ENCODE results near the gene VDR.

VDR gene

DNA sequence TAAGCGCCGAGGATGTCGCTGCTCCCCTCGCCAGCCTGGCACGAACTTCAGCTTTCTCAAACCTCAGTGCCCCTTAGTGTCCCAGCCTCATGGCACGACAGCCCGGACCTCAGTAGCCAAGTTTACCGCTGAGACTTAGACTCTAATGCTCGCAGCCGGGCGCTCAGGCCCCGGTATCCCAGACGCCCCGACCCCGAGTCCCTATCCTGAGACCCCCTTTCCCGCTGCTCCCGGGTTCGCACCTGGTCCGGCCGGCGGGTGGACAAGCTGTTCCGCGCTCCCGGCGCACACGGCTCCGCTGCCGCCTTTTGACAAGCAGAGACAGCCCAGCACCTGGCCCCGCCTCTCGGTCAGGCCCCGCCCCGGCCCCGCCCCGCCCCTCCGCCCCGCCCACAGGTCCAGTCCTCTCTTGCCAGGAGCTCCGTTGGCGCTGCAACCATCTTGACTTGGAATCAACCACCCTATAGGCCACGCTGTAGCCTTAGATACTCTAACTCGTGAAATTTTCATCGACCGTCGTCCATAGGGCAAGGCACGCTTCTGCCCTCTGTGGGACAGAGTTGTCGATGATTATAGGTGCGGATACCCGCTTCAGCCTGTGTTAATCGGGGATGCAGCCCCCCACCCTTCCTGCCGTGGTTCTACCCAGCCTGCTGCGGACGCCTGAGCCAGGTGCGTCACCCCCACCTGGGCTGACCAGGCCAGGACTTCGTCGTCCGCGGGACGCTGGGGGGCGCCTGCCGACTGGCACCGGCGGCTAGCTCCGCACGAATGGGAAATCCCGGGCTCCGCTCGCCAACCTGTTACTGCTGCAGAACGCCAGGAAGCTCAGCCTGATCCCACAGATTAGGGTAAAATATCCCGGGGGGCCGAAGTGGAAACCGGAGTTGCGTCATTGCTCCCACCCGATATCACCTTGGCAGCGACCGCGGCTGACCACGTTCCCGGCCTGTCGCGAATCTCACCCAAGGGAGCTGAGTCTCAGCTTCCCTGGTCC lies at the start of gene VDR:
Gene VDR (minus strand): TSS at position 282 of the 997 bp plus-strand sequence. CDS start 25,881 bp downstream, outside the sequence.
- peak; percentile 81 for DNase-seq

DNA sequence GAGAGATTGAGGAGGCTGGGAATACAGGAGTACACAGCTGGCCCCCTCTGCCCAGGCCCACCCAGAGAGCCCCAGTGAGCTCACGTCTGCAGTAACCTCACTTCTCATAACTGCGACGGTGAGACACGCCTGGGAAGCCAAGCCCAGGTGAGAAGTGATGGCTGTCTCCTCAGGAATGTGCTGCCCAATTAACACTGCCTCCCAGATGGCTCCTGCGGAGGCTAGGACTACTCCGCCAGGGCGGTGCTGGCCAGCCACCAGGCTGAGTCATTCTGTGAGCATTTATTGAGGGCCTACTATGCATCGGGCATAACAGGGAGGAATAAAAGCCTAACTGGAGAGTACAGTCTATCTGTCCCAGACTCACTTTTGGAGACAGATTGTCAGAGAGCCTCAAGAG lies 49.3 kb upstream of the VDR start:
- no peak for DNase-seq

DNA sequence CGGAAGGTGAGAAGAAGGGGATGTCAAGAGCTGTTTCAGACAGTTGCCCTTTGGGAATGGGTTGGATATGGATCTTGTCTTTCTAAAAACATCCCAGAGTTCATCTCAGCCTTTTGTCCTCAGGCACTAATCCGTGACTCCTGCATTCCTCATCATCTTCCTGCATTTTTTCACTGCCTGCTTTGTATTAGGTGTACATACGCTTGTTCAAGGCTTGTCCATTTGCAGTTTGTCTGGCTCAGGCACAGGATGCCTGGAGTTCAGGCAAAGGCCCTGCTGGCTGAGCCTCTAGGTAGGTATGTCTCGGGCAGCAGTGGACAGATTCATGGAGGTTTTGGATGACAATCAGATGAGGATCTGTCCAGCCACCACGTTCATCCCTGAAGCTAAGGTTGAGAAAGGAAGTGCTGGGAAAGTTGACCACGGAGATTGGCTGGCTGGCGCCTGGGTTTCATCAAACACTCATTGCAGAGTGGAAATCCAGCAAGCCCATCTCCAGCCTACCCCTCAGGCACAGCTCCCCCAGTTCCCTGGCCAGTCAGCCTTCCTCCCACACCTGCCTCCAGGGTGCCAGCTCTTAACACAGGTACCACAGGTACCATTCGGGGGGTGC lies 46.2 kb upstream of the VDR start:
- no peak for DNase-seq

DNA sequence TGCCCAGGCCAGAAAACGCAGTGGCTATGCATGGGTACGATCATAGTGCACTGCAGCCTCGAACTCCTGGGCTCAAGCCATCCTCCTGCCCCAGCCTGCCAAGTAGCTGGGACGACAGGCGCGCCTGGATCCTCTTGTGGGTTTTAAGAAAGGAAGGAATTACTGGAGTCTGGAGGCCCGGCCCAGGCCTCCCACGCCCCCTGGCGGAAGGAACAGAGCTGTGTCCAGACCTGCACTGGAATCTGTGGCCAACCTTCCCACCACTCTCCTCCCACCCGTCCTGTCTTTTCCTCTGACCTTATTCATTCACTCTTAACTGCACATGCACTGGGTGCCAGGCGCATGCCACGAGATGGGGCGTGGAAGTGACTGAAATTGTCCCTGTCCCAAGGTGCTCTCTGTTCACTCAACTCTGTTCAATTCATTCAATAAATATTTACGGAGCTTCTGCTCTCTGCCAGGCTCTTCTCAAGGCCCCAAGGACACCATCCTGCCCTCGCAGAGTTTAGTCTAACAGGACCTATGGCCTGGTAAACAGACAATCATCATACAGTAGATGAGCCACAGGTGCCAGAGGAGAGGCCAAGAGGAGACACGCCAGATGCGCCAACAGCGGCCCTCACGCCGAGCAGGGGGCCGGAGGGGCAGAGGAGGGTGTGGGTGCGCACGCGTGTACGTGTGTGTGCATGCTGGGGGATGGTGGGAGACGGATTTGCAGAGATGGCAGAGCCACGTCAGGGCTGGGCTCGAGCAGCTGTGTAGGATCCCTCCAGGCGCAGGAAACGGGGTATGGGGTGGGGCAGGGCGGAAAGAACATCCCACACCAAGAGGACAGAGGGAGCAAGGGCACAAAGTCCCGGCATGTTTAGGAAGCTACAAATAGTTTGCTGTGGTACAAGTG lies 44.9 kb upstream of the VDR start:
- peak; percentile 31 to 42 for DNase-seq

DNA sequence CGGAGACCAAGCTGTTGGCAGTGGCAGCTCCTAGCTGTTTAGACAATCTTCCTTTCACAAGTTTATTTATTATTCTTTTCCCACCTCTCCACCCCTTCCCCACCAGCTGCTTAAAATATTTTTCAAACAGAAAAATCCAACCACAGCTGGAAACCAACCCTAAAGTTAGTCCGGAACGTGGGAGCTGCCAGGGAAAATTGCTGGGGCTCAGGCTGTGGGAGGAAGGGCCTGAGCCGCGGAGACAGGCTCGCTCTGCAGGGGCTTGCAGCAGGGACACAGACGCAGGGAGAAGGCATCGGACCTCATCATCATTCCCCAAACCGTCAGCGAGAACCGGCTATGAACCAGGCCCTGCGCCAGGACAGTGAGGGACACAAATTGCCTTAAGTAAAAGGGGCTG lies 42.5 kb upstream of the VDR start:
- DNase-seq, result no peak

DNA sequence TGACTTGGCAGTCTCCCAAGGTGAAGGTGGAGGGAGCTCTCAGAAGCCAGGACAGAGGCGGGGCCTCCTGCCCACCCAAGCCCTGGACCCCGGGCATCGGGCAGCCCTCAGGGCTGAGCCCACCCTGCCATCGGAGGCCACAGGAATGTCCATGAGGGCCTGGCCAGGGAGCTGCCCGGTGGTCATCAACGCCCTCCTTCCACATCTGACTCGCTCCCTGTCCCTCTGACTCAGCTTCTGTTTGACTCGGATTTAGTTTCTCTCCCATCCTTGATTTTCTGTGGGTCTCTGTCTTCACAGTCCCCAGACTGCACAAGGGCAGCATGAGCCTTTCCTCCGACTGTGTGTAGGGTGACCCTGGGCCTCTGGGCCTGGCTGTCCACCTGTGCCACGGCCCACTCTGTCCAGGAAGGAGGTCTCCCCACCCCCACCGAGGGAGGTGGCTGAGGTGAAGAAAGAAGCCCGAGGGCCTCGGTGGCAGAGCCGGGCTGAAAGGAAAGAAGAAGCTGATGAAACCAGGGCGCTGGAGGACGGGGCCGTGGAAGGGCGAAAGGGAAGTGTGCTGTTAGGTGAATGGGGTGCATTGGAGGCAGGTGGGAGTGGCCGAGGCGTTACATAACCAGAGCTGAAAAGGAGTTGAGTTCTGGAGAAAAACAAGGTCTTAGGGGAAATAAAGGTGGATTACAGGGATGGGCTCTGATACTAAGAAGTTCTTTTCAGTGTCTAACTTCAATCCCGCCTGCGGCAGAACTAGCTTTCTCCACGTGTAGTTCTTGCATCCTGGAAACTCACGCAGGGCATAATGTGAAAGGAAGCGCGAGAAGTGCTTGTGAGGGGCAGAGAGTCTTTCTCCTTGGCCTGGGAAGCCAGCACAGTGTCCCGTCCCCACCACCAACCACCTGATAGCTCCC lies 41.9 kb upstream of the VDR start:
- no peak for DNase-seq

- no peak for DNase-seq
Measured at GRCh38 chr12:47945341-47945728, 40.5 kb upstream of the VDR start.

- no peak for DNase-seq
Measured at GRCh38 chr12:47944685-47945340, 40.0 kb upstream of the VDR start.

DNA sequence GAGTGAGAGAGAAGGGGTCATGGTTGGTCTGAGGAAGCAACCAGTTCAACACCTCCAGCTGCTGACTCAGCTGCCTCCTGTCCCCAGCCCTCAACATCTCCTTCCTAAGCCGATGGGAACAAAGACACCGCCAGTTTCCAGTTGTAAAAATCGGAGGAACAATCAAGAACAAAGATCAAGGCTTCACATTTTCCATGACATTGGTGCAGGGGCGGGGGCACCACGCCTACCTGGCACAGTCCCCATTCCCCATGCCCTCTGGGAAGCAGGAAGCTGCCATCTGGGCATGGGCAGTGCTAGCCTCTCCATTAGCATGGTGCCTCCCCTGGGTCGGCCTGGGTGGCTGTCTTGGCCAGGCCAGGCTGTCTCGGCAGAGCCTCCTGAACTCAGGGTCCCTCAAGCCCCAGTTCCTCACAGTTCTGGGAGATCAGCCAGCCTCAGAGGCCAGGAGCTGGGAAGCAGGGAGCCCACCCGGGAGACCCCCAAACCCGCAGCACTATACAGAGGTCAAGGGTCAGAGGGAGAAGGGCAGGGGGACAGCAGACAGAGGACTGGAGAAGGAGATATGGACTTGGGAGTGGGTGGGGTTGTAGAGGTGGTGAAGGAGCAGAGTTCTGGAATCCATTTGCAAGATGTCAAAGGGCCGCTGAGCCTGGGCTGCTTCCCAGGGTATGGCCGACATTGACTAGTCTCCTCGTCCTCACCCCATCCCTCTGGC lies 39.0 kb upstream of the VDR start:
- no peak for DNase-seq

DNA sequence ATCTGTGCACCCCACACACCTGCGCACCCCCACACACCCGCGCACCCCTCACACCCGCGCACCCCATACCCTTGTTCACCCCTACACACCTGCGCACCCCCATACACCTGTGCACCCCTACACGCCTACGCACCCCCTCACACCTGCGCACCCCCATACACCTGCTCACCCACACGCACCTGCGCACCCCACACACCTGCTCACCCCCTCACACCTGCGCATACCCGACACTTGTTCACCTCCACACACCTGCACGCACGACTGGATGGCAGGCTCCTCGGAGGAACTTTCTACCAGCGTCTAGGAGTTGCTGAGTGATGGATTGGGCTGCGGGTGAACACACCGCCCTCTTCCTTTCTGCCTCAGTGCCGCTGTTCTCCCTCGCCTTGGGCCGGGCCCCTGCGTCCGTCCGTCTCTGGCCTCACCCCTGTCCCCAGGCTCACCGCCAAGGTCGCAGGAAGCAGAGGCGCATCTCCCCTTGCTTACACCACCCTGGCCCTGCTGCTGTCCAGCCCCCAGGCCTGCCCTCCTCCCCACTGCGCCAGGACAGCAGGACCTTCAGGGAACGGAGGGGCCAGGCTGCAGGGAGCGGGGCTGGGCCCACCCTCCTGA lies 37.9 kb upstream of the VDR start:
- no peak for DNase-seq

GRCh38 chr12:47941871-47942613 lies 37.2 kb upstream of the VDR start:
- DNase-seq, result peak; percentile 41 to 50

DNA sequence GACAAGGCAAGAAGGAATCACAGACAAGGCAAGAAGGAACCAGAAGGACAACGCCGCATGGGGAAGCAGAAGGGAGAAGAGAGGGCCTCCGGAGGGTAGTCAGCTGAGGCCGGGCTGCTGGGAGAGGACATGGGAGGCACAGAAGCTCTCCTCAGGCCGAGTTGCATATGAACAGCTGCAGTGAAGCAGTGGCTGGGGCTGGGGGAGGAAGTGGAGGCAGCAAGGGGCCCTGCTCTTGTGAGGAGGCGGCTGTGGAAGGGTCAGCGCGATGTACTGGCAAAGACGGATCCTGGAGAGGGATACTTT lies 36.6 kb upstream of the VDR start:
- no peak for DNase-seq

GRCh38 chr12:47940773-47941474 lies 36.1 kb upstream of the VDR start:
- no peak for DNase-seq

DNA sequence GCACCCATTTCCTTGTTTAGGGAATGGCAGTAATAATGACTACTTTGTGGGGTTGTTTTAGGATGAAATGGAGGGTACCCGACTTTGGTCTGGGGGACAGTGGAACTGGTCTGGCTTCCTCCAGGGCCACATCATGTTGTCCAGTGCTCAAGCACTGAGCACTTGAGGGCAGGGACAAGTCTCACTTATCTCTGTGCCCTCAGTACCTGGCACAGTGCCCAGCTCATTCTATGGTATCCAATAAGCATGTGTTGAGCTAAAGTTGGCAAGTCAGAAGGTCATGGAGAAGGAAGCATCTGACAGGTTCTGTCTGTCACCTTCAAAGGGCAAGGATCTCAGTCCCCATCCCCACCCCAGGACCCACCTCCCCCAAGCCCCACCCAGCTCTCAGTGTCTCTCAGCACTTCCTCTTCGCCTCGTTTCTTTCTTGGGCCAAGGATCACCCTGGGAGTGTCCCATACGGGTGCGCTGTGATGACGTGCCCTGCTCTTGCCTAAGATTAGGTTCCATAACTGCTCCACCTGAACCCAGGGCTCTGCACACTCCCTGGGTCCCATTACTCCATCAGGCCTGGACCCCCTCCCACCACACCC lies 34.3 kb upstream of the VDR start:
- no peak for DNase-seq

DNA sequence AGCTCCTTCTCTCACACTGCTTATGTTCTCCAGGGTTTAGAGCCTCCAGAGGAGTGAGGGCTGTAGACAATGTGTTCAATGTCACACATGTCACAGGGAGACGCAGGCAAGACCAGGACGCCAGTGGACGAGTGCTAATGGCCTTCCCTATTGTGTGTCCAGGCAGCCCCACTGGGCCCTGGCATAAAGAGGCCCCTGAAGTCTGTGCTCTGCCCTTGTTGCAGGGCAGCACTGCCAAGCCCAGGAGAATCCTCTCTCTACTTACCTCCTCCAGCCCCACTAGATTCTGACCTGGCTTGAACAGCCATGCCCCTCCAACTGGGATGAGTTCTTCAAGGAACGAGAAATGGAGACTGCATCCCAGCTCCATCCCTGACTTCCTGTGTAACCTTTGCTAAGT lies 33.8 kb upstream of the VDR start:
- no peak for DNase-seq

GRCh38 chr12:47938093-47938492 lies 33.3 kb upstream of the VDR start:
- no peak for DNase-seq

- no peak for DNase-seq
Measured at GRCh38 chr12:47935184-47935583, 30.4 kb upstream of the VDR start.

DNA sequence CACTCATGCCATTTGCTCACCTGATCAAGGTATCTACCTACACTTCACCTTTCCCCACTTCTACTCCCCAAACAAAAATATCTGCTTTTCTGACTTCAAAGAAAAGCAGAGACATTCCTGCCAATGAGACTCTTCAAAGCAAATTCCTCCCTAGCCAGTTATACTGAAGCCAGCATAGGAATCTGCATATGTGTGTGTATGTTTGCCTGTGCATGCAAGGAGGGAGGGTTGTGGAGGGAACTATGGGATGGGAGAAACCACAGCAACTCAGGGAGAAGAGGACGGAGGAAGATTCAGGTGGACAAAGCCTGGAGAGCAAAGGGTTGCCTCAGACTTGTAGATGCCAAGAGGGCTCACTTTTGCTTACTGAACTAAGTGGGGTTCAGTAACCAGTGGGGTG lies 26.4 kb upstream of the VDR start:
- no peak for DNase-seq

GRCh38 chr12:47930634-47931033 lies 25.8 kb upstream of the VDR start:
- DNase-seq, result no peak

Measured in CD4-positive, alpha-beta T cell treated with Interleukin-1 beta for 1 hour (primary cell).